GM21515 (cell line): ENCODE results near the gene FAAP100.

ENCODE experiments used
- ATAC-seq: cut with Tn5 transposase; IDR thresholded peaks from one replicate; pipeline ENCODE4 v1.9.1; 2021; ENCODE audit not compliant: unreplicated experiment

Gene FAAP100

DNA sequence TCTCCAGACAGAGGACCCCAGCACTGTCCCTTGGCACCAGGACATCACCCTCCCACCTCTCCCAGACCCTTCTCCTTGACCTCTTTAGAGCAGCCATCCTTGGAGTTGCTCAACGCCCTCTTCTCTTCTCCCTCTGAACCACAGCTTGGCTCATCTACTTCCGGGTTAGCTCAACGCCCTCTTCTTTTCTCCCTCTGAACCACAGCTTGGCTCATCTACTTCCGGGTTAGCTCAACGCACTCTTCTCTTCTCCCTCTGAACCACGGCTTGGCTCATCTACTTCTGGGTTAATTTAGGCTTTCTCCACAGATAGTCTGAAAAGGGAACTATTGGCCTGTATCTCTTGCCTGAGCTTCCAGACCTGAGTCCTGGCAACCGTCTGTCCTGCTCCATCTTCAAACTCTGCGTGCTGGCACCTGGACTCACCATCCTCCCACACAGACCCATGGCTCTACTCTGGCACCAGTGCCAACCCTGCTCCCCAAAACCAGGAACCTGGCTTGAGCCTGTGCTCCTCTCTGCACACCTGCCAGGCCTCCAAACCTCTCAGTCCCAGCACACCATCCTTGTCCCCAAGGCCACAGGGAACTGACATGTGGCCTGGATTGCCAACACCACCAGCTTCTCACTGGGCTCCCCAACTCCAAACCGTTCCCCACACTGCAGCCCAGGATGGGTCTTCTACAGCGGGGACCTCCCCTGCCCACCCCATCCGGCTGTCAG lies 25.3 kb upstream of the FAAP100 start:
- ATAC-seq: no peak

- no peak for ATAC-seq
These were observed 24.6 kb upstream of the FAAP100 start for GRCh38 chr17:81576621-81577277.

- no peak for ATAC-seq
These were observed 23.7 kb upstream of the FAAP100 start for GRCh38 chr17:81575836-81576235.

- ATAC-seq: no peak
These were observed 22.4 kb upstream of the FAAP100 start for GRCh38 chr17:81574643-81574956.

- no peak for ATAC-seq
These were observed 21.9 kb upstream of the FAAP100 start for GRCh38 chr17:81573794-81574642.

GRCh38 chr17:81572563-81573168 lies 20.5 kb upstream of the FAAP100 start:
- ATAC-seq: no peak

DNA sequence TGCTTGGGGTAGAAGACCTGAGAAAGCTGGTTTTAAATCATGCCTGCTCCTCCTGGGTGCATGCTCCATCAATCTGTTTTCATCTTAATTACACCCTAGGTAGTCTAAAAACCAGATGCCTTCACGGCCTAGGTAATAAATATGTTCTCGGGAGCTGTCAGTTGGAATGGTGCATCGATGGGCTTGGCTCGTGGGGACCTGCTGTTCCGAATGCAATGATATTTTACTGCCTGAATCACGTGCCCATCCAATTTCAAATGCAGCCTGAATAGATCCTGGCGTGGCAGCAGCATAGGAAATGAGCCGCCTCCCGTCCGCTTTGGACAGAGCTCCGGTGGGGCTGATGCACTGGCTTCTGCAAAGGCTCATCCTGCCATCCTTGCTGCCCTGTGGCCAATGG lies 18.8 kb upstream of the FAAP100 start:
- ATAC-seq: no peak

DNA sequence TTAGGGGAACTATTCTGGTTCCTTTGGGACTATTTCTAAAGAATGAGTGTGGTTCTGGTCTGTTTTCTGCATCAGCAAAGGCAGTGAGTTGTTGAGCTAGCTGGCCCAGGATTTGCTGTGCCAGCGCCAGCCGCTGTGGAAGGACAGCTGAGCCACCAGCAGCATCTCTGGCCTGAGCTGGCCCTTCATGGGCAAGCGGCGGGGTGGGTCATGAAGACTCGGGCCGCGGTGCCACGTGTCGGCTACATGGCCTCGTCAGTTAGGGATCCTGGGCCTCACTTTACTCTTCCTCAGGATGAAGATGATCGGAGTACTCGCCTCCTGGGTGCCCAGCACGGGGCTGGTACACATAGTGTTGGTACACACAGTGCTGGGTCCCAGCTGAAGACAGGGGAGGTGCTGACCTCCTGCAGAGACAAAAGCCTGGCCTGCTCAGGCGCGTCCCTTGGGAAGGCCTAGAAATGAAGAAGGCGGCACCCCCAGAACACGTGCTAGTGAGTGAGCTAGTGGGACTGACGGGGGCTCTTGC lies 17.9 kb upstream of the FAAP100 start:
- ATAC-seq: no peak

- ATAC-seq: no peak
These were observed 16.3 kb upstream of the FAAP100 start for GRCh38 chr17:81568416-81568815.

DNA sequence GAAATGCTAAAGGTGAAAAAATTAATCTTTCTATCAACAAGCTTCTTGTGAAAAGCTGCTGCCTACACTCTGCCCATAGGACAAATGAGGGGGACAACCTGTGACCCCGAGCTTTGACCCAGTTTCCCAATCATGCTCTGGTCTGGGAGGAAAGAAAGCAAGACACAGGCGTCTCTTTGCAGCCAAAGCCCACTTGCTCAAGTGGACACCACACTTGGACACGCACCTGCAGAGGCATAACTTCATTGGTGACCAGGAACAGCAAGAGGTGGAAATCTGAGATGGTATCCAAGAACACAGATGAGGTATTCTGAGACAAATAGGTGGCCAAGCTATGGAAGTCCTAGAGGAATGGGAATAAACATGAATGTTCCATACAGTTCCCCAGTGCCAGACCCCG lies 15.0 kb upstream of the FAAP100 start:
- ATAC-seq: no peak

DNA sequence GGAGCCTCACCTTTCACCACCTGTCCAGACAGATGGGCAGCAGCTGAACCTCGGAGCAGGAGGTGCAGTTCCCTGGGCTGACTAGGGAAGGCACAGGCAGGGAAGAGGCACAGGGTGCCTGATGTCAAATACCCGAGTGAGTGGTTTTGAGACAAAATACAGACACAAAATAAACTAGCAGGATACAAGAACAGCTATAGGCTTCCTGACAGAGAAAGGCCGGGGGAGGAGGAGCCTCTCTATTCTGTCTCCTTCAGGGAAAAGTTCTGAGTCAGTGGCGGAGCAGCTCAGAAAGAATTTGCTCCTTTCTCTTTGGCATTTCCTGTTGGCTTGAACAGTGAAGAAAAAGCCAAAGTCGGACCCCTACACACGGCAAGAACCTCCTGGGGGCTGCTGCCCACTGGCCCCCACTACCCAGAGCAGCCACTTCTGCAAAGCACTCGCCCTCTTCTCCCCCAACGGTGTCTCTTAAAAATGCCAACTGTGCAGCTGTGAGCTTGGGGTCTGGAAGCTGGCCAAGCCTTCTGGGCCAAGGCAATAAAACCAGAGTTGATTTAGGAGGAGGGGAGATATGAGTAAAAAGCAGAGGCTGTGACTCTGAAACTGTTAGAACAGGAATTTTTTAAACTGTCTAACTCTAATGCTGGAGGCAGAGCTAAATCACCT lies 14.4 kb upstream of the FAAP100 start:
- ATAC-seq: no peak

DNA sequence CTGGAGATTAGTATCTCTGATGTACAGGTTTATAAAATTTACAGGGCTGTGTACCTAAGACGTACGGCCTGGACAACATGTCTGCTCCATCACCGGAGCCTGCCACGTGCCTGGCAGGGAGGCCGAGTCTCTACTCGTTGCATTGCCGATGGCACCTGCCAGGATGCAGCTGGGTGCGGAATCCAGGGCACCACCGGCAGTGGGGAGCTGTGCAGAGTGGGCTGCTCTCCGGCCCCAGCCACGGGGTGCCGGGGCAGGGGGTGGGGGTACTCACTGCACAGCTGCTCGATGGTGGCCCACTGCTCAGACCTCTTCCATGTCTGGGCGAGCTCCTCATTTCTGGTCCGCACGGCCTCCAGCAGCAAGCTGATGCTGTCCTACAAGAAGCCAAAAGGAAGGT lies 13.1 kb upstream of the FAAP100 start:
- ATAC-seq: no peak

- ATAC-seq: no peak
These were observed 12.6 kb upstream of the FAAP100 start for GRCh38 chr17:81564778-81565177.

- ATAC-seq: no peak
These were observed 11.9 kb upstream of the FAAP100 start for GRCh38 chr17:81563861-81564586.

- no peak for ATAC-seq
These were observed 9.3 kb upstream of the FAAP100 start for GRCh38 chr17:81561494-81561885.

- no peak for ATAC-seq
These were observed 7.0 kb upstream of the FAAP100 start for GRCh38 chr17:81558941-81559806.

- no peak for ATAC-seq
These were observed 5.9 kb upstream of the FAAP100 start for GRCh38 chr17:81558115-81558468.

DNA sequence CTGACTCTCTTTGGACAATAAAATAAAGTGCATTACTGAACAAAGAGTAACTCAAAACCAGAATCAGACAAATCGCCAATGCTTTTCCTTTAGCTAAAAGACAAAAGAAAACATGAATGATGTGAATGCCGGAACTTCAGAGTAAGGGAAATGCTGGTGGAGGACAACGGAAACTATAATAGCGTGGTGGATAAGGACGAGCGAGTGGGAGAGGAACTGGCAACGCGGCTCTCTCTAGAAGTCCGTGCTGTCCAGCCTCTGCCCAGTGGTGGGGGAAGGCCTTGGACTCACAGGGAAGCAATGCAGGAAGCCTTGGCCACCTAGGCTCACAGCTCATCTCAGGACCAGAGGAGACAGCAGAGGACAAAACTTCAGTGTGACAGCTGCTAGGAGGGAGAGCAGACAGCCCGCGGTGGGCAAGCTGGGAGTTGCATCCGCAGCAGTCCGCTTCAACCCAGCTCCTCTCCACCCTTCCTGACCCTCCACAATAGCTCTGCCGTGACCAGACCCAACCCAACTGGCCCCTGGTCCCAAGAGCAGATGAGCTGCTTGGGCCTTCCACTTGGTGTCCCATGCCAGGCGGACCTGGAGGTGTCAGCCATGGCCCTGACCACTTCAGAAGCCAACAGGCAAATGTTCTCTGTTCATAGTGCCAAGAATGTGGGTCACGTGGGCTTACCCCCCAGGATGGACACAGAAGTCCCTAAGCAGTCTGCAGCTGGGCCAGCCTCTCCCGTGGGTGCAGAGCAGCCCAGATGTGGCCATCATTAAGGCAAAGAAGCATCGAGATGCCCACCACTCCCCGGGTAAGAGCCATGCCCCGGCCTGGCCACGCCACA lies 5.3 kb upstream of the FAAP100 start:
- no peak for ATAC-seq
